Liver (tissue), 9 donors: ENCODE results near the gene CIC. TPM values are rescaled to one million over a fixed set of nuclear protein-coding genes. Genes with fewer than 3 reads are reported as not detected.

Experiments
- DNase-seq: peaks from one replicate; pipeline ENCODE4 v3.0.0-alpha.2; 2017; ENCODE audit warnings: low spot score
- H3K27ac ChIP-seq, 2 donors: one replicate each; pipeline ENCODE4 v1.7.0; 2013; ENCODE audit warnings: inconsistent platforms in 2 of 2, low read length in 2 of 2, control low read depth in 1 of 2, low read depth in 1 of 2, mild to moderate bottlenecking in 1 of 2
- H3K27me3 ChIP-seq, 4 donors: one replicate each; pipeline versions ENCODE4 v1.6.1 to v1.7.0; 2013; ENCODE audit warnings: low read length in 3 of 4, inconsistent platforms in 1 of 4, mild to moderate bottlenecking in 1 of 4, moderate library complexity in 1 of 4; ENCODE audit not compliant: control insufficient read depth in 4 of 4, insufficient read depth in 4 of 4
- H3K36me3 ChIP-seq, 4 donors: one replicate each; pipeline versions ENCODE4 v1.6.1 to v1.7.0; 2013; ENCODE audit warnings: low read length in 3 of 4, mild to moderate bottlenecking in 3 of 4, low read depth in 1 of 4, moderate library complexity in 1 of 4; ENCODE audit not compliant: control insufficient read depth in 4 of 4, insufficient read depth in 3 of 4
- H3K4me1 ChIP-seq, 4 donors: one replicate each; pipeline versions ENCODE4 v1.6.1 to v1.7.0; 2013; ENCODE audit warnings: low read length in 3 of 4, mild to moderate bottlenecking in 3 of 4, moderate library complexity in 1 of 4; ENCODE audit not compliant: control insufficient read depth in 4 of 4, insufficient read depth in 4 of 4
- H3K4me3 ChIP-seq, 3 donors: one replicate each; pipeline versions ENCODE4 v1.6.1 to v1.7.0; 2013; ENCODE audit warnings: low read length in 3 of 3, control low read depth in 1 of 3, low read depth in 1 of 3, mild to moderate bottlenecking in 1 of 3
- H3K9ac ChIP-seq, 2 donors: one replicate each; pipeline ENCODE4 v1.7.0; 2013; ENCODE audit warnings: low read length in 2 of 2, mild to moderate bottlenecking in 2 of 2, moderate library complexity in 2 of 2, control low read depth in 1 of 2, low read depth in 1 of 2
- H3K9me3 ChIP-seq, 4 donors: one replicate each; pipeline versions ENCODE4 v1.6.1 to v1.7.0; 2013; ENCODE audit warnings: low read length in 3 of 4; ENCODE audit not compliant: control insufficient read depth in 4 of 4
- ATF3 ChIP-seq: IDR thresholded peaks from 2 replicates; pipeline ENCODE4 v1.6.1; 2016; ENCODE audit warnings: antibody characterized with exemption
- CTCF ChIP-seq: fragments of 150-350 bp; IDR thresholded peaks from 2 replicates; pipeline ENCODE4 v1.5.1; 2017; ENCODE audit warnings: improper control_type of control experiment, low read depth, low read length; ENCODE audit not compliant: missing input control
- EGR1 ChIP-seq, 2 donors: IDR thresholded peaks; 2 replicates each; pipeline ENCODE4 v1.6.1; 2016 to 2018; ENCODE audit warnings: antibody characterized with exemption in 2 of 2, low read depth in 2 of 2
- FOXA1 ChIP-seq: IDR thresholded peaks from 2 replicates; pipeline ENCODE4 v1.6.1; 2016; ENCODE audit warnings: antibody characterized with exemption
- FOXA2 ChIP-seq: IDR thresholded peaks from 2 replicates; pipeline ENCODE4 v1.6.1; 2016; ENCODE audit warnings: antibody characterized with exemption
- GABPA ChIP-seq, 2 donors: IDR thresholded peaks in 1 of 2; conservative IDR thresholded peaks in 1 of 2; 2 replicates each; pipeline ENCODE4 v1.6.1; 2016; ENCODE audit warnings: antibody characterized with exemption in 2 of 2, mild to moderate bottlenecking in 1 of 2, moderate library complexity in 1 of 2
- HNF4A ChIP-seq, 2 donors: conservative IDR thresholded peaks; 2 replicates each; pipeline ENCODE4 v1.6.1; 2016; ENCODE audit warnings: antibody characterized with exemption in 2 of 2, mild to moderate bottlenecking in 2 of 2
- HNF4G ChIP-seq: IDR thresholded peaks from 2 replicates; pipeline ENCODE4 v1.6.1; 2016; ENCODE audit warnings: antibody characterized with exemption
- JUND ChIP-seq, 2 donors: IDR thresholded peaks; 2 replicates each; pipeline ENCODE4 v1.6.1; 2016; ENCODE audit warnings: antibody characterized with exemption in 2 of 2
- MAX ChIP-seq: IDR thresholded peaks from 2 replicates; pipeline ENCODE4 v1.6.1; 2016; ENCODE audit warnings: antibody characterized with exemption
- NR2F2 ChIP-seq: IDR thresholded peaks from 2 replicates; pipeline ENCODE4 v1.6.1; 2016; ENCODE audit warnings: antibody characterized with exemption
- RAD21 ChIP-seq, 2 donors: IDR thresholded peaks; 2 replicates each; pipeline ENCODE4 v1.6.1; 2016; ENCODE audit warnings: antibody characterized with exemption in 2 of 2, mild to moderate bottlenecking in 2 of 2
- REST ChIP-seq: IDR thresholded peaks from 2 replicates; pipeline ENCODE4 v1.6.1; 2016; ENCODE audit warnings: antibody characterized with exemption, mild to moderate bottlenecking
- RXRA ChIP-seq, 2 donors: IDR thresholded peaks; 2 replicates each; pipeline ENCODE4 v1.6.1; 2017 to 2018; ENCODE audit warnings: antibody characterized with exemption in 2 of 2, mild to moderate bottlenecking in 1 of 2
- SP1 ChIP-seq: IDR thresholded peaks from 2 replicates; pipeline ENCODE4 v1.6.1; 2018; ENCODE audit warnings: antibody characterized with exemption, mild to moderate bottlenecking
- TAF1 ChIP-seq: conservative IDR thresholded peaks from 2 replicates; pipeline ENCODE4 v1.6.1; 2016; ENCODE audit warnings: antibody characterized with exemption, mild to moderate bottlenecking
- YY1 ChIP-seq: IDR thresholded peaks from 2 replicates; pipeline ENCODE4 v1.6.1; 2016; ENCODE audit warnings: antibody characterized with exemption, mild to moderate bottlenecking
- ZBTB33 ChIP-seq: IDR thresholded peaks from 2 replicates; pipeline ENCODE4 v1.6.1; 2016; ENCODE audit warnings: antibody characterized with exemption
- WGBS: extraction: QIAGEN DNeasy Blood & Tissue Kit; methylation state at CpG from one replicate; pipeline ENCODE4 v1.1.7; 2013; 5-methylcytosine and 5-hydroxymethylcytosine counted together
- polyA plus RNA-seq, 2 donors: library from polyadenylated mRNA; stranded (reverse) in 1 of 2; unstranded in 1 of 2; fragments of 200-250 nt in 1 of 2; fragments of >200 nt in 1 of 2; fragmentation: Nextera tagmentation in 1 of 2; extraction: Ambion mirVana in 1 of 2; gene quantifications; one replicate each; pipeline versions ENCODE4 v1.2.1 to v1.2.3, GENCODE V29; 2013 to 2015
- total RNA-seq, 2 donors: library from RNA; depleted of rRNA; stranded (reverse); fragments of >200 nt; gene quantifications; one replicate each; pipeline ENCODE4 v1.2.3, GENCODE V29; 2014
- donor health status: healthy.
- donor health status: healthy.
- donor health status: healthy.
- donor health status: healthy.
- donor health status: healthy.

The CIC gene
- total and polyA plus RNA-seq, 4 donors = 5.6 to 21.3 (median 17.2) TPM

GRCh38 chr19:42272989-42273406 is 3.9 kb downstream of the CIC start:
- 97% methylated on average over 23 of the region's 23 CpGs for WGBS
- TF ChIP-seq EGR1 (IDR thresholded peaks at IDR 0.05; ENCODE audit: low read depth in 2 of 2) = no peak
- TF ChIP-seq TAF1 = no peak
- no peak for TF ChIP-seq MAX
- TF ChIP-seq ZBTB33 = no peak
- no peak for TF ChIP-seq FOXA1
- TF ChIP-seq HNF4G = no peak
- TF ChIP-seq YY1 = no peak
- TF ChIP-seq REST = no peak
- no peak for TF ChIP-seq SP1
- TF ChIP-seq CTCF = no peak
- no peak for TF ChIP-seq HNF4A (conservative IDR thresholded peaks at IDR 0.05)
- TF ChIP-seq NR2F2 = no peak
- TF ChIP-seq GABPA (IDR thresholded peaks at IDR 0.05 in 1 of 2, conservative IDR thresholded peaks at IDR 0.05 in 1 of 2) = no peak
- no peak for TF ChIP-seq RXRA (IDR thresholded peaks at IDR 0.05)
- no peak for TF ChIP-seq ATF3
- no peak for TF ChIP-seq FOXA2
- TF ChIP-seq RAD21 (IDR thresholded peaks at IDR 0.05) = no peak
- no peak for TF ChIP-seq JUND (IDR thresholded peaks at IDR 0.05)
- H3K4me3 ChIP-seq = no peak overlapping the region
- peaks cover 5 to 21% (median 12%) of the 10 kb centered on the region in 4 donors for H3K36me3 ChIP-seq
- no peaks in the 10 kb centered on the region for H3K9me3 ChIP-seq
- no peak overlapping the region for H3K27ac ChIP-seq
- peaks cover 12 to 47% (median 25%) of the 10 kb centered on the region in 4 donors for H3K4me1 ChIP-seq
- H3K27me3 ChIP-seq = no peaks in the 10 kb centered on the region
- no peak for DNase-seq
- no peak overlapping the region for H3K9ac ChIP-seq
